SJCRH30 (cell line): ENCODE results near the gene HSD17B1. TPM values are rescaled to one million over a fixed set of nuclear protein-coding genes. Genes with fewer than 3 reads are reported as not detected.

ENCODE experiments used
- DNase-seq, 2 experiments: peaks; one replicate each; pipeline ENCODE4 v3.0.0-alpha.2; 2015 to 2020
- H3K27ac ChIP-seq: fragments of 250-450 bp; sonication (Bioruptor Pico); 2 replicates; pipeline ENCODE4 v1.5.1; 2020; ENCODE audit warnings: mild to moderate bottlenecking, moderate library complexity
- H3K27me3 ChIP-seq: fragments of 250-450 bp; sonication (Bioruptor Pico); 2 replicates; pipeline ENCODE4 v1.5.1; 2020; ENCODE audit warnings: mild to moderate bottlenecking, moderate library complexity
- H3K36me3 ChIP-seq: fragments of 250-450 bp; sonication (Bioruptor Pico); 2 replicates; pipeline ENCODE4 v1.5.1; 2020; ENCODE audit warnings: mild to moderate bottlenecking, moderate library complexity
- H3K4me1 ChIP-seq: fragments of 250-450 bp; sonication (Bioruptor Pico); 2 replicates; pipeline ENCODE4 v1.5.1; 2020; ENCODE audit warnings: mild to moderate bottlenecking, moderate library complexity
- H3K4me3 ChIP-seq: fragments of 250-450 bp; sonication (Bioruptor Pico); 2 replicates; pipeline ENCODE4 v1.5.1; 2020; ENCODE audit warnings: mild to moderate bottlenecking, moderate library complexity
- H3K9me3 ChIP-seq: fragments of 250-450 bp; sonication (Bioruptor Pico); replicated peaks from 2 replicates; pipeline ENCODE4 v1.5.1; 2020; ENCODE audit warnings: mild to moderate bottlenecking, moderate library complexity
- total RNA-seq: library from RNA; depleted of rRNA; stranded (reverse); fragments of >200 nt; shearing (Covaris generic); gene quantifications from 2 replicates; pipeline ENCODE4 v1.2.3, GENCODE V29; 2014

Gene HSD17B1
- total RNA-seq, 1 experiment from 2014 or later = 0.73 TPM

DNA sequence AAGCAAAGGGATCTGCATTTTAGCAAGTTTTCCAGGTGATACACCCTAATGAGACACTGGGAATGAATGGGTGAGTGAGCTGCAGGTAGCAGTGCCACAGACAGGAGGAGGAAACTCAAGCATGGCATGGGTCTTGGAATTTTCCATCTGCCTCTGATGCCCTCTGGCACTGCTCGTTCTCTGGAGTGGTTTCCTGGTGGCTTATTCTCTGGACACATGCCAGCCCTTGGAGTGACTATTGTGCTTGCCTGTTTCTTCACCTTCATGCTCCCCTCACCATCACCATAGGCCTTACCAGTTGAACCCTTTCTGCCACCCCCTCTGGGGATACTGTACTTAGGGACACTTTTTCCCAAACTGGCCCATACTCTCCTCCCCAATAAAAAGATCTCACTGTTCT lies 10.8 kb downstream of the HSD17B1 start:
- Histone ChIP-seq H3K27ac (no peak overlapping the region), H3K36me3 (peaks cover 15% of the 10 kb centered on the region), H3K4me1 (peaks cover 5% of the 10 kb centered on the region; the same call in 1 of the 2 replicates), H3K27me3 (no peaks in the 10 kb centered on the region), H3K9me3 (no peaks in the 10 kb centered on the region), H3K4me3 (peak overlapping the region; percentile 70)
- no peak for DNase-seq

DNA sequence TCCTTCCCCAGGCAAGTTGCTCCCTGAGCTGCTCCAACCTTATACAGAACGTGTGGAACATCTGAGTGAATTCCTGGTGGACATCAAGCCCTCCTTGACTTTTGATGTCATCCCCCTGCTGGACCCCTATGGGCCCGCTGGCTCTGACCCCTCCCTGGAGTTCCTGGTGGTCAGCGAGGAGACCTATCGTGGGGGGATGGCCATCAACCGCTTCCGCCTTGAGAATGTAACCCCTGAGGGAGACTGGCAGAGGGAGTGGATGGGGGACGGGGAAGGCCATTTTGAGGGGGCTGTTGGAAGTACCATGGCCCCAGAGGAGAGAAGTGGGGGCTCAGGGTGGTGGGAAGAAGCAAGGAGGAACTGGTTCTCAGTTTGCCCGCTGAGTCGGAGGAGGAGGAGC lies 11.2 kb downstream of the HSD17B1 start:
- Histone ChIP-seq H3K4me3 (no peak overlapping the region), H3K9me3 (no peaks in the 10 kb centered on the region), H3K4me1 (peaks cover 5% of the 10 kb centered on the region; the same call in 1 of the 2 replicates), H3K27ac (no peak overlapping the region), H3K27me3 (no peaks in the 10 kb centered on the region), H3K36me3 (peaks cover 19% of the 10 kb centered on the region)
- no peak for DNase-seq

DNA sequence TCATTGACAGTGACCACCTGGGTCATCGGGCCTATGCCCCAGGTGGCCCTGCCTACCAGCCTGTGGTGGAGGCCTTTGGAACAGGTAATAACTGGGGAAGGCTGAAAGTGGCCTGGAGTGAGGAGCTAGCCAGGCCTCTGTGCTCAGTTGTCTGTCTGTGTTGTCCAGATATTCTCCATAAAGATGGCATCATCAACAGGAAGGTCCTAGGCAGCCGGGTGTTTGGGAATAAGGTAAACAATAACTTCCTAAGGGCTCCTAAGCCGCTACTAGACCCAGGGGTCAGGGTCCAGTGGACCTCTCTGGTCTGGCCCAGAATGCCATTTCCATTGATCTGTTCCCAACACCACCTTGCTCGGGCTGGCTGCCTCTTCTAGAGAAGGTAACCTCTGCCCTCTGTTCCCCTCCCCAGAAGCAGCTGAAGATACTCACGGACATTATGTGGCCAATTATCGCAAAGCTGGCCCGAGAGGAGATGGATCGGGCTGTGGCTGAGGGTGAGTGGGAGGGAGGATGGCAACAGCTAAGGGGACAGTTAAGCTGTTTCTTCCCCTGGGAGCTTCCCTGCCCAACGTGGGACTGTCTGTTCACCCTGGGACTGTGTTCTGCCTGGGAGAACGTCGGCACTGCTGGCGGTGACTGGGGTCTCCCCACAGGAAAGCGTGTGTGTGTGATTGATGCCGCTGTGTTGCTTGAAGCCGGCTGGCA lies 12.2 kb downstream of the HSD17B1 start:
- Histone ChIP-seq H3K4me1 (peaks cover 5% of the 10 kb centered on the region; the same call in 1 of the 2 replicates), H3K27me3 (no peaks in the 10 kb centered on the region), H3K4me3 (no peak overlapping the region), H3K36me3 (peaks cover 29% of the 10 kb centered on the region), H3K27ac (no peak overlapping the region), H3K9me3 (no peaks in the 10 kb centered on the region)
- DNase-seq = no peak

DNA sequence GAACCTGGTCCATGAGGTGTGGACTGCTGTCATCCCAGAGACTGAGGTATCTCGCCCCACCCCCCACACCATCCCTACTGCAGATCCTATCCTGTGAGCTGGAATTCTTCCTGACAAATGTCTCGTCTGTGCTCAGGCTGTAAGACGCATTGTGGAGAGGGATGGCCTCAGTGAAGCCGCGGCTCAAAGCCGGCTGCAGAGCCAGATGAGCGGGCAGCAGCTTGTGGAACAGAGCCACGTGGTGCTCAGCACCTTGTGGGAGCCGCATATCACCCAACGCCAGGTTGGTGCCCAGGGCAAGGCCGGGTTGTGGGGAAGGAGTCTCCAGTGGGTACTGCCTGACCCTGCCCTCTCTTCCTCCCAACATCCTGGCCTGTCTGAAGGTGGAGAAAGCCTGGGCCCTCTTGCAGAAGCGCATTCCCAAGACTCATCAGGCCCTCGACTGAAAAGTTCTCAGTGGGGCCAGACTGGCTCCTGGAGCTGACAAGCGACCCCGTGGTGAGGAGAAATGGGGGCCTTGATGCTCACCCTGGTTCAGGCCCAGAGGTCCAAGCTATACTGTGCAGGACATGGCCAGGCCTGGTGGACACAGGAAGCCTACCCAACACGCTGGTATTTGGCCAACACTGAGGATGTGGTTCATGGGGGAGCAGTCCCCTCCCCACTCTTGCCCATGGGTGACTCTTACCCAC lies 12.9 kb downstream of the HSD17B1 start:
- Histone ChIP-seq H3K27ac (no peak overlapping the region), H3K9me3 (no peaks in the 10 kb centered on the region), H3K27me3 (no peaks in the 10 kb centered on the region), H3K4me3 (no peak overlapping the region), H3K36me3 (peaks cover 31% of the 10 kb centered on the region), H3K4me1 (peaks cover 5% of the 10 kb centered on the region; the same call in 1 of the 2 replicates)
- no peak for DNase-seq

DNA sequence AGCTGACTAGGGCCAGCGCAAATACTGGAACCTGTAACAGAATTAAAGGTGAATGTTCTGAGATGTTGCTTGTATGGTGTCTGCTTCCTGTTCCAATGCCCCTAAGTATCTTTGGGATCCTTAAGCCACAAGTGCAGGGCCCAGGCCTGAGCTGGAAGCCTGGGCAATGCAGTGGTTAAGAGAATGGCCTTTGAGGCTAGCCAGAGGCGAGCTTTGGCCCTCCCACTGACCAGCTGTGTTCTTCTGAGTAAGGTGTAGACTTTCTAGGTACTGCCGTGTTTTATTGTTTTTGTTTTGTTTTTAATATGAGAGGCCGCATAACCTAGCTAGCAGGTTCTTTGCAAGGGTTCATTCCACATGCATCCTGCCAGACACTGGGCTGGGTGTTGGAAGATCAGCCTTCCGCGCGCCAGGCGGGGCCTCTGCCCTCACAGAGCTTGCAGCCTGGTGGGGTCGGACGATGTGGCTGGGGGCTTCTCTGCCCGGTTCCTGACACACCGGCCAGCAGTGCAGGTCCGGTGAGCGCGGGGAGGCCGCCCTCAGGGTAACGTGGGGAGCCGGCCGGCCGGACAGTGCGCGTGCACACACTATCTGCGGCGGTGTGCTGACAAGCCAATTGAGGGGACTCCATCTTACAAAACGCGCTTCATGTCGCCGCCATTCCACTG lies 13.6 kb downstream of the HSD17B1 start:
- no peak for DNase-seq
- peak overlapping the region; percentile 56 for H3K27ac ChIP-seq
- peaks cover 5% of the 10 kb centered on the region; the same call in 1 of the 2 replicates for H3K4me1 ChIP-seq
- H3K4me3 ChIP-seq = peak overlapping the region; percentile 80
- H3K36me3 ChIP-seq = peaks cover 36% of the 10 kb centered on the region
- H3K9me3 ChIP-seq = no peaks in the 10 kb centered on the region
- H3K27me3 ChIP-seq = no peaks in the 10 kb centered on the region

DNA sequence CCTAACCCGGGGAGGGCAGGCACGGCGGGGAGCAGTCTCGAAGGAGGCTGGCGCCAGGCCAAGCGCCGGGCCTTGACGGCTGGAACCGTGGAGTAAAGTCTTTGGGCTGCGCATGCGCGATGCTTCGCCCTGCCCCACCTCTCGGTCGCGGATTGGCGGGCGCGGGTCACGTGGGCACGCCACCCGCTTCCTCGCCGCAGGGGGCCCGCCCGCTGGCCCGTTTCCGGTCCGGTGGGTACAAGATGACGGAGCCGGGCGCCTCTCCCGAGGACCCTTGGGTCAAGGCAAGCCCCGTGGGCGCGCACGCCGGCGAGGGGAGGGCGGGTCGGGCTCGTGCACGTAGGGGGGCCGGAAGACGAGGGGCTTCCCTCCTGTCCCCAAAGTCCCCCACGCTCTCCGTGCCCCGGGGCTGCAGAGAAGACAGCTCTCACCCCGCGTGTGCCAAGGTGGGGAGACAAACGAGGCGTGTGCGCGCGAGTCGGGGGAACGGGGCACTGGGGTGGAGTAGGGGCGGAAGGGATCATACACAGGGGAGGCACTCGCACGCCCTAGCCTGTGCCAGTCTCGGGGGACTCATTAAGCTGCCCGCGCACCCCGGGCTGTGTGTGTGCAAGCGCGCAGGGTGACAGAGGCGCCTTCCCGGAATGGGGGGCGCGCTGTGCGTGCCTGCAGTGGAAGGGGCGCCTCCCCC lies 14.3 kb downstream of the HSD17B1 start, which contains the start of gene MLX:
Gene MLX, plus strand, starts transcription at position 218 of the 691 bp plus-strand sequence. Its CDS starts 25 bp downstream, at position 243.
- peak within 1 kb of the TSS; percentile 80 for H3K4me3 ChIP-seq
- H3K27ac ChIP-seq = peak within 1 kb of the TSS; percentile 56
- H3K4me1 ChIP-seq = peaks cover 5% of the 10 kb centered on the region; the same call in 1 of the 2 replicates
- DNase-seq = peak; percentile 93 to 97
- H3K36me3 ChIP-seq = peaks cover 42% of the 10 kb centered on the region
- no peaks in the 10 kb centered on the region for H3K9me3 ChIP-seq
- no peaks in the 10 kb centered on the region for H3K27me3 ChIP-seq

DNA sequence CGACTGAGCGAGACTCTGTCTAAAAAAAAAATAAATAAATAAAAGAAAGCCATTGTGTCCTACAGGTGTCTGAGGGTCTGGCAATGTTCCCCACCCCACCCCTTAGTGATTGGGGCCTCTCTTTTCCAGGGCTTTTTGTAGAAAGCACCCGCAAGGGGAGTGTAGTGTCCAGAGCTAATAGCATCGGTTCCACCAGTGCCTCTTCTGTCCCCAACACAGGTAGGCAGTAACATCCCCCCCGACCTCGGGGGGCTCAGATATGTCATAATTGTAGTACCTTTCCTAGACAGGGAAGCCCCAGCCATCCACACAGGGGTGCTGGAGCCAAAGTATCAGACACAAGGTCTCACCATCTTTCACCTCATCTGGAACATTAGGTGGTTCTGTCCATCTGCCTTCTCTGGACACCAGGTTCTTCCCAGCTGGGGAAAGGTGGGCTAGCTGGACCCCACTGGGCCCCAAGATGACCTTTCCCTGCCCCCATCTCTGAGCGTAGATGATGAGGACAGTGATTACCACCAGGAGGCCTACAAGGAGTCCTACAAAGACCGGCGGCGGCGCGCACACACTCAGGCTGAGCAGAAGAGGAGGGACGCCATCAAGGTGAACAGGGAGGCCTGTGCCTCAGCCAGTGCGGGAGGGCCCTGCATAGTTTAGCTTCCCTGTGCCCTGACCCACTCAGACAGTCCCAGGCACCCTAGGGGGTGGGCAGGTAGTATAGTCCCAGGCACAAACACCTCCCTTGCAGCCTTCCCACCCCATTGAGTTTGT lies 15.8 kb downstream of the HSD17B1 start:
- H3K27ac ChIP-seq = no peak overlapping the region
- H3K27me3 ChIP-seq = no peaks in the 10 kb centered on the region
- peaks cover 5% of the 10 kb centered on the region; the same call in 1 of the 2 replicates for H3K4me1 ChIP-seq
- no peak overlapping the region for H3K4me3 ChIP-seq
- DNase-seq = no peak
- peaks cover 57% of the 10 kb centered on the region for H3K36me3 ChIP-seq
- no peaks in the 10 kb centered on the region for H3K9me3 ChIP-seq

DNA sequence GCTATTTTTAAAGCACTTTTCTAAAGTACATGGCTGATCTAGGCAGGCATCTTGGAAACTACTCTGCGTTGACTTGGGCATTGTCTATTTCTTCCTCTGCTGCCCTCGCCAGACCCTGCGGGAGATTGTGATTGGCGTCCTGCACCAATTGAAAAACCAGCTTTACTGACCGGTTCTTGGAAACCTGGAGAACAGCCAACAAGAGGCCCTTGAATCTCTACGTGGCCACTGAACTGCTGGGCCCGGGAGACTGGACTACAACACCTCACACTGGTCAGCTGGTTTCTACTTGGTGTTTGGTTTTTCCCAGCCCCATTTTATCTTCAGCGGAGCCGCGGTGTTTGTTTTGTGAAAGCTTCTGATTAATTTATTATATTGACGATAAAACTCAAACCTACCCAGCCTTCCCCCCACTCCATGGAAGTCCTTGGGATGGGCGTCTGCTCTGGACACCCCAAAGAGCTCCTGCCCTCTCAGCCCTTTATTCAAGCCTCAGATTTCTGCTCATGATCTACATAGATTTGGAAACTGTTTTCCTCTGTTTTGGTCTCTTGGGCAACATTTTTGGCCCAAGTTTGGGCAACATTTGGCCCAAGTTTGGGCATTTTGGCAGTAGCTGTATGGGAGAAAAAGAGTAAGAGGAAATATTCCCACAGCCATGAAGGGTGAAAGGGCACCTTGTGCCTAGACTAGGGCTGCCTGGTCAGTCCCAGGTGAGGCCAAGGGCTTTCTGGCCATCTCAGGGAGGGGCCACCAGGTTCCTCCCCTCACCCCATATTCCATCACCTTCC lies 18.9 kb downstream of the HSD17B1 start:
- H3K4me1 ChIP-seq = no peaks in the 10 kb centered on the region; the same call in 1 of the 2 replicates
- H3K4me3 ChIP-seq = no peak overlapping the region
- DNase-seq = no peak
- H3K27ac ChIP-seq = no peak overlapping the region
- H3K9me3 ChIP-seq = no peaks in the 10 kb centered on the region
- H3K27me3 ChIP-seq = no peaks in the 10 kb centered on the region
- H3K36me3 ChIP-seq = peaks cover 61% of the 10 kb centered on the region

DNA sequence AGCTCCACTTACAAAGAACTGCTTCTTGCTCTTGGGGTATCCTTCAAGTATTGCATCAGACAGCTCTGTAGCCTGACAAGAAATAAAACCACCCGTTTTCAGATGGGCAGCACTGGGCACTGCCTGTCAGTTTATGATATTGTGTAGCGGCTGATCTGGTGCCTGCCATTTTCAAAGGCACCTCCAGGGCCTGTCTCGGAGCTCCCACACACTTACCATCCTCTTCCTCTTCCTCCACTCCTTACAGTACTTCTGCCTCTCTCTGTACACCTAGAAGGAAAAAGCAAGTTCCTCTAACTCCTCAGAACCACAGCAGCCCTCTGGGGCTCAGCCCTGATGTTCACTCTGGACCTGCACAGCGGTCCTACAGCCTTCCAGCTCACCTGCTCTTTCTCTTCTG lies 20.4 kb downstream of the HSD17B1 start:
- Histone ChIP-seq H3K4me3 (no peak overlapping the region), H3K27me3 (no peaks in the 10 kb centered on the region), H3K4me1 (no peaks in the 10 kb centered on the region; the same call in 1 of the 2 replicates), H3K9me3 (no peaks in the 10 kb centered on the region), H3K27ac (no peak overlapping the region), H3K36me3 (peaks cover 61% of the 10 kb centered on the region)
- no peak for DNase-seq

DNA sequence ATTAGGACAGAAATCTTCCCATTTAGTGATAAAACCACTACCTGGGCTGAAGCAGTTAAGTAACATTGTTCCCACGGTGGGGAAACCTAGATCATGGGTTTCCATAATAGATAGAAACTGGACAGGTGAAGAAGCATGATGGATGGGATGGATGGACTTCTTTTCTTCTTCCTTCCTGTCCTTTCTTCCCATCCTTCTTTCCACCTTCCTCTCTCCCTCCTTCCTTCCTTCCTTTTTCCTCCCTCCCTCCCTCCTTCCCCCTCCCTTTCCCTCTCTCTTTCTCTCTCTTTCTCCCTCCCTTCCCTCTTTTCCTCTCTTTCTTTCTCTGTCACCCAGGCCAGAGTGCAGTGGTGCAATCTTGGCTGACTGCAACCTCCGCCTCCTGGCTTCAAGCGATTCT lies 21.7 kb downstream of the HSD17B1 start:
- DNase-seq = no peak
- Histone ChIP-seq H3K4me3 (no peak overlapping the region), H3K36me3 (peaks cover 50% of the 10 kb centered on the region), H3K4me1 (no peaks in the 10 kb centered on the region; the same call in 1 of the 2 replicates), H3K27me3 (no peaks in the 10 kb centered on the region), H3K9me3 (no peaks in the 10 kb centered on the region), H3K27ac (no peak overlapping the region)

DNA sequence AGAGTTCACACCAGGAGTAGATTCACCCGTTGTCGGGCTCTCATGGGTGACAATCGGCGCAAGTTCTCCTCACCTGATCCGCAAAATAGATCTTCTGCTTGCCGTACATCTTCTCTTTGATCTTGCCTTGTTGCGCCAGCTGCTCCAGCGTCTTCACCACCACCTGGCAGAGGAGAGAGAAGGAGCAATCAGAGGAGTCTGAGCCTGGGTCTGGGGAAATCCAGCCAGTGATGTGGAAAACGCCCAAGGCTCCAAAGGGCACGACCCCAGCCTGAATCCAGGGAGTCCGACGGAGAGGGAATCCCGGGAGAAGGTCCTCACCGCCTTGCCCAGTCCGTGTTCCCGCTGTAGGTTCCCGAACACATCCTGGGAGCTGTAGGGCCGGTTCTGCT lies 24.4 kb downstream of the HSD17B1 start:
- Histone ChIP-seq H3K9me3 (no peaks in the 10 kb centered on the region), H3K36me3 (peaks cover 30% of the 10 kb centered on the region), H3K27me3 (no peaks in the 10 kb centered on the region), H3K4me1 (no peaks in the 10 kb centered on the region; the same call in 1 of the 2 replicates), H3K27ac (peak overlapping the region; percentile 52), H3K4me3 (peak overlapping the region; percentile 66)
- DNase-seq = no peak

DNA sequence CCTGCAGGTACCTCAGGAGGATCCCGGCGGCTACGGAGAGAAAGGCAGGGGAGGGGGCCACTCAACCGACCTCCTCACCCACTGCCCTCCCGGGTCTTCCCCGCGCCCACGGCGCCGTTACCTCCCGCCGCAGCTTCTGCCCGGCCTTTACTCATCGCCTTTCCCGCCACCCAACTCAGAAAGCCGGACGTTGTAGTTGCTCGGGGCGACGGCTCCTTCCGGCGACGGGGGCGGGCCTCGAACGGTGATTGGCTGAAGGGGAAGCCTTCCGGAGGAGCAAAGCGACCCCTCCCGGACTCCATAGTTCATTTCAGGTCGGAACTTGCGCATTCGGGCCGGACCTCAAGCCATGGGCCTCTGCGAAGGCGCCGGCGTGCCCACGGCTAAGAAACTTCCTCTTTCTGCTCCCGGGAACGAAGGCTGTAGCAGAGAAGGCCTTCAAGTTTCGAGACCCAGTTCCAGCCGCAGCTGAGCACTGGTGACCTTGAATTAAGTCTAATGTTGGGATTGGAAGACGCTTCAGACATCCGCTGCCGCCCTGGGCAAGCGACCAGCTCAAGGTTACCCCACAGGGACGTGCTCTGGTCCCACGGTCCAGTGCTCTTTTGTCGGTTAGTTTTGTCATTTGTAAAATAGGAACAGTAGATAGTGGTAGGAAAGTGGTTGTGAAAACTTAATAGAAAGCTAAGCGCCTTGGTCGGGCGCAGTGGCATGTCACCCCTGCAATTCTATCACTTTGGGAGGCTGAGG lies 25.0 kb downstream of the HSD17B1 start, which contains the start of gene PSMC3IP:
Gene PSMC3IP, minus strand, starts transcription at position 198 of the 750 bp plus-strand sequence. Its CDS starts 43 bp downstream, at position 155.
- no peaks in the 10 kb centered on the region; the same call in 1 of the 2 replicates for H3K4me1 ChIP-seq
- H3K36me3 ChIP-seq = peaks cover 29% of the 10 kb centered on the region
- no peaks in the 10 kb centered on the region for H3K27me3 ChIP-seq
- peak within 1 kb of the TSS; percentile 66 for H3K4me3 ChIP-seq
- peak; percentile 95 for DNase-seq
- H3K9me3 ChIP-seq = no peaks in the 10 kb centered on the region
- peak within 1 kb of the TSS; percentile 52 for H3K27ac ChIP-seq
